Spinal cord (tissue), 10 donors: ENCODE measurements around the gene ZNF865. TPM values are rescaled to one million over a fixed set of nuclear protein-coding genes. Genes with fewer than 3 reads are reported as not detected.

Experiments
- DNase-seq, 6 donors: peaks; one replicate each; pipeline versions ENCODE4 v3.0.0 to v3.0.0-alpha.2; 2013 to 2015; ENCODE audit warnings: low spot score in 6 of 6, low read depth in 4 of 6
- H3K27ac ChIP-seq: one replicate; pipeline ENCODE4 v1.5.1; 2013; ENCODE audit warnings: low read depth, low read length, control low read depth
- H3K27me3 ChIP-seq: one replicate; pipeline ENCODE4 v1.6.1; 2013; ENCODE audit warnings: low read length; ENCODE audit not compliant: control insufficient read depth, insufficient read depth
- H3K36me3 ChIP-seq: one replicate; pipeline ENCODE4 v1.6.1; 2013; ENCODE audit warnings: low read length; ENCODE audit not compliant: control insufficient read depth, insufficient read depth
- H3K4me1 ChIP-seq: one replicate; pipeline ENCODE4 v1.6.1; 2013; ENCODE audit warnings: low read length; ENCODE audit not compliant: control insufficient read depth, insufficient read depth
- H3K4me3 ChIP-seq: one replicate; pipeline ENCODE4 v1.5.1; 2013; ENCODE audit warnings: low read depth, low read length, control low read depth
- H3K9me3 ChIP-seq: one replicate; pipeline ENCODE4 v1.6.1; 2013; ENCODE audit warnings: low read length; ENCODE audit not compliant: control insufficient read depth, insufficient read depth
- WGBS: methylation state at CpG from one replicate; pipeline ENCODE4 v1.1.5; 2013; ENCODE audit warnings: missing lambda C conversion rate; ENCODE audit not compliant: insufficient coverage; 5-methylcytosine and 5-hydroxymethylcytosine counted together
- polyA plus RNA-seq, 2 donors: library from polyadenylated mRNA; unstranded; fragments of 120-200 nt; gene quantifications; one replicate each; pipeline ENCODE4 v1.2.1, GENCODE V29; 2013; ENCODE audit not compliant: insufficient read length in 2 of 2
- total RNA-seq, 2 donors: library from RNA; depleted of rRNA in 1 of 2; stranded (reverse); fragments of 120-200 nt in 1 of 2; fragments of >200 nt in 1 of 2; gene quantifications; one replicate each; pipeline versions ENCODE4 v1.2.3 to v1.2.4, GENCODE V29; 2013 to 2014
- donor health status: healthy.

The ZNF865 gene
- total and polyA plus RNA-seq, 4 donors = 1.4 to 15.4 (median 8.5) TPM

DNA sequence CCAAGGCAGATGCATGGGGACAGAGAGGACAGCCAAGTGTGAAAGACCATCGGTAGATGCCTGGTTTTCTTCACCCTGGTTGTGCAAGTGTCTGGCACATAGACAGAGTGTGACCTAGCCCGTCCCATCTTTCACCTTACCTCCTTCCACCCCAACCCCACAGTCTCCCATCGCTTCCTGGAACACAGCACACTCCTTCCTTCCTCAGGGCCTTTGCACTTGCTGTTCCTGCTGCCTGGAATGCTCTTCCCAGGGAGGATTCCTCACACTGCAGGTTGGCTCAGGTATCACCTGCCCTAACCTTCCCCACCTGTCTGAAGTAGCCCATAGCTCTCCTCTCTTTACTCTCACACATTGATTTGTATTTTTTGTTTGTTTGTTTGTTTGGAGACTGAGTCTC is 9.1 kb upstream of the ZNF865 start:
- WGBS = 100% methylated on average over 3 of the region's 3 CpGs
- no peak overlapping the region for H3K27ac ChIP-seq

DNA sequence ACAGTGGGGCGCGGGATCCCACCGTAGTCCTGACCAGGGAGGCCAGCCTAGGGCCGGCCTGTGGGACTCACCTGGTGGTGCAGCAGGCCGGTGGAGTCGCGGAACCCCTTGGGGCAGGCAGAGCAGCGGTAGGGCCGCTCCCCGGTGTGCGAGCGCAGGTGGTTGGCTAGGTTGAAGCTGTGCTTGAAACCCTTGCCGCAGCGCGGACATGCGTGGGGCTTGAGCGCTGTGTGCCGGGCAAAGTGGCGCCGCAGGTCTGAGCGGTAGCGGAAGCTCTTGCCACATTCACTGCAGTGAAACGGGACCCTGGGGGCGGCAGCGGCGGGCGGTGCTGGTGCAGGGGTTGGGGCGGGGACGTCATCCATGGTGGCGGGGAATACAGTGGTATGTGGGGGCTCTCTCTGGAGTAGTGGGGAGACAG is 7.9 kb upstream of the ZNF865 start:
- no peak for DNase-seq
- H3K27me3 ChIP-seq = no peaks in the 10 kb centered on the region
- H3K27ac ChIP-seq = no peak overlapping the region
- no peak overlapping the region for H3K4me3 ChIP-seq
- no peaks in the 10 kb centered on the region for H3K9me3 ChIP-seq
- peaks cover 10% of the 10 kb centered on the region for H3K4me1 ChIP-seq
- H3K36me3 ChIP-seq = peaks cover 52% of the 10 kb centered on the region
- 97% methylated on average over 21 of the region's 30 CpGs for WGBS

More for the DNA sequence above, 9.1 kb upstream of the ZNF865 start:
- H3K9me3 ChIP-seq = no peaks in the 10 kb centered on the region
- no peak overlapping the region for H3K4me3 ChIP-seq
- peaks cover 10% of the 10 kb centered on the region for H3K4me1 ChIP-seq
- DNase-seq = no peak
- peaks cover 57% of the 10 kb centered on the region for H3K36me3 ChIP-seq
- no peaks in the 10 kb centered on the region for H3K27me3 ChIP-seq

DNA sequence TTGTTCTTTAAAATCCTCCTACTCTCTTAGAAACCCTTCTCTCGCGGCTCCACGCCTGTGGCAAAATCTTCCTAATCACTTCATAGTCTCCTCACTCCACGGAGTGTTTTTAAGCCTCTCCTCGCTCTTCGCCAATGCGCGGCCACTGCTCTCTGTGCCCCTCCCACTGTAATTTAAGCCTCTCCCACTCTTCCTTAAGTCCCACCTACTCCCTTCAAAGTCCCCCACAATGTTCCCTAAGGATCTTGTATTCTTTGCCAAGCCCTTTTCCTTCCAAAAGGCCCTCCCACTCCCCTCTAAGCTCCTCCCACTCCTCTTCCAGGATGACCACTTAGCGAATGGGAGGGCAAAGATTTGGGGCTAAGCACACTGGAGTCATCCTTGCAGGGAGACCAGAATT is 7.4 kb upstream of the ZNF865 start:
- WGBS = 87% methylated on average over 8 of the region's 9 CpGs
- Histone ChIP-seq H3K36me3 (peaks cover 53% of the 10 kb centered on the region), H3K9me3 (no peaks in the 10 kb centered on the region), H3K27me3 (no peaks in the 10 kb centered on the region), H3K27ac (no peak overlapping the region), H3K4me1 (peaks cover 10% of the 10 kb centered on the region), H3K4me3 (no peak overlapping the region)
- no peak for DNase-seq

- no peaks in the 10 kb centered on the region for H3K9me3 ChIP-seq
- peaks cover 11% of the 10 kb centered on the region for H3K4me1 ChIP-seq
- peak overlapping the region; percentile 92 for H3K4me3 ChIP-seq
- no peaks in the 10 kb centered on the region for H3K27me3 ChIP-seq
- H3K36me3 ChIP-seq = peaks cover 46% of the 10 kb centered on the region
- DNase-seq = peak in 5 of 6 donors; percentile 77 to 98 (median 80)
- WGBS = 6% methylated on average over 25 of the region's 26 CpGs
- H3K27ac ChIP-seq = peak overlapping the region; percentile 100
Observed at GRCh38 chr19:55598719-55599467, 6.6 kb upstream of the ZNF865 start.

DNA sequence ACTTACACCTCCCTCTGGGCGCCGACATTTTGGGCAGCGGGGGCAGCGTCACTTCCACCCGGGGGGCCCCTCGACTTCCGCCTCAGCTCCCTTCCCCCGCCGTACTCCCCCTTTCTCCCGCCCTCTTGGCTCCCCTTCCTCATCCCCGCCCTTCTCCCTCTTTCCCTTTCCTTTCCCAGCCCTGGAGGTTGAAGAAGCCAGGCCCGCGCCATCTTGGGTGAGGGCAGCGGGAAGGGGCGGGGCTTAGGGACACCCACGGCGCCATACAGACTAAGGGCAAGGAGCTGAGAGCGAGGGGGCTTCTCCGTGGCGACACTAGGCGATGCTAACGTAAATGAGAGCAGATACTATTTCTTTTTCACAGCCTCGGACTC is 6.0 kb upstream of the ZNF865 start, which contains the start of gene FIZ1:
TSS of gene FIZ1 (minus strand) at position 50 of the 374 bp plus-strand sequence. CDS start 1,652 bp downstream, outside the sequence.
- 0% methylated on average over 15 of the region's 23 CpGs for WGBS
- H3K36me3 ChIP-seq = peaks cover 42% of the 10 kb centered on the region
- peaks cover 17% of the 10 kb centered on the region for H3K4me1 ChIP-seq
- peak within 1 kb of the TSS; percentile 100 for H3K27ac ChIP-seq
- H3K4me3 ChIP-seq = peak within 1 kb of the TSS; percentile 92
- no peaks in the 10 kb centered on the region for H3K9me3 ChIP-seq
- H3K27me3 ChIP-seq = no peaks in the 10 kb centered on the region
- peak; percentile 99 to 100 (median 100) for DNase-seq

DNA sequence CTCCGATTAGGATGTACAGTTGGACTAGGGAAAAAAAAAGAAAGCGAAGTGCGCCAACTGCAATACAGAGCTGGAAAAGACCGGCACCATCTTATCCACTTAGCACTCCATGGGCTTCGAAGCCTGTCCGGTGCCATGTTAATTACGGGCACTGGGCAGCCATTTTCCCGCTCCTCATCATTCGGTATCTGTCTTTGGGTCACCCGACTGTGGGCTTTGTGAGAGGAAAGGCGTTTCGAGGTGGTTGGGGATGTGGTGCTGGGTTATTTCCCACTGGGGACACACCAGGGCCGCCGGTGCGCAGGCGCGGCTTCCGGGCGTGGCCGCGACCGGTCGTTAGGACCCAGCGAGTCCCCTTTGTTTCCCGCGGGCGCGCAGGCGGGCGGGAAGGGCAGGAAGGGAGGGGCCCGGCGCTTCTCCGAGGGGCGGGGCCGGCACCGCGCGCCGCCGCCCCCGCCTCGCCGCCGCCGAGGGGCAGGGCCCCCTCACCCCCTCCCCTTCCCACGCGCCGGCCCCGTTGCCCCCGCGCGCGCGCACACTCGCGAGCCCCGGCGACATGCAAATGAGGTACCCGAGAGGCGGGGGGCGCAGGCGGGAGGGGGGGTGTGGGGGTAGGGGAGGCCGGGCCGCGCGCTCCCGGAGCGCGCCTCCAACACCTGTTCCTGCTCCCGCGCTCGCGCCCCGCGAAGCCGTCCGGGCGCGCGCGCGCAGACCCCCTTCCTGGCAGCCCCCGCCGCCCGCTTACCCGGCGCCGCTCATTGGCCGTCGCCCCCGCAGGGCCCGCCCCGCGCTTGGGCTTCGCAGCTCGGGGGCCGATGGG is 5.4 kb upstream of the ZNF865 start, which contains the start of gene ZNF524:
TSS of gene ZNF524 (plus strand) at position 447 of the 820 bp plus-strand sequence. CDS start 1,825 bp downstream, outside the sequence.
- 0% methylated on average over 55 of the region's 97 CpGs for WGBS
- peak within 1 kb of the TSS; percentile 92 for H3K4me3 ChIP-seq
- no peaks in the 10 kb centered on the region for H3K27me3 ChIP-seq
- peak; percentile 89 to 100 (median 96) for DNase-seq
- no peaks in the 10 kb centered on the region for H3K9me3 ChIP-seq
- H3K4me1 ChIP-seq = peaks cover 21% of the 10 kb centered on the region
- peaks cover 37% of the 10 kb centered on the region for H3K36me3 ChIP-seq
- H3K27ac ChIP-seq = peak within 1 kb of the TSS; percentile 100

GRCh38 chr19:55600662-55601028 is 4.8 kb upstream of the ZNF865 start:
- H3K9me3 ChIP-seq = no peaks in the 10 kb centered on the region
- 0% methylated on average over 4 of the region's 15 CpGs for WGBS
- no peak for DNase-seq
- H3K4me1 ChIP-seq = peaks cover 21% of the 10 kb centered on the region
- peak overlapping the region; percentile 68 for H3K4me3 ChIP-seq
- H3K27ac ChIP-seq = peak overlapping the region; percentile 93
- no peaks in the 10 kb centered on the region for H3K27me3 ChIP-seq
- H3K36me3 ChIP-seq = peaks cover 31% of the 10 kb centered on the region

DNA sequence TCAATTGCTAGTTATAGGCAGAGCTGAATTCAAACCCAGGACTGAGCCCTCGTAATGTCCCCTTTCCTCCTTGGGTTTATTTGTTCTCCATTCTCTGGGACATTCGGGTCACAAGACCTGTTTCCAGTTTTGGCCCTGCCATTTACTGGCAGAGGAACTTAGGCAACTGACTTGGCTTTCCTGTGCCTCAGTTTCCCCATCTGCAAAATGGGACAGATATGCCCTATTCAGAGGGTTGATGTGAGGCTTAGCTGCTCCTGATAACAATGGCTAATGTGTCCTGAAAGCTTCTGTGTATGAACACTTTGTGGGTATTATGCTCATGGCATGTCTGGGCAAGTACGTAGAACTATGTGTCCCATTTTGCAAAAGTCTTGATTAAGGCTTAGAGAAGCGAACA is 4.4 kb upstream of the ZNF865 start:
- 92% methylated on average over 4 of the region's 4 CpGs for WGBS
- no peak for DNase-seq
- H3K4me1 ChIP-seq = peaks cover 25% of the 10 kb centered on the region

DNA sequence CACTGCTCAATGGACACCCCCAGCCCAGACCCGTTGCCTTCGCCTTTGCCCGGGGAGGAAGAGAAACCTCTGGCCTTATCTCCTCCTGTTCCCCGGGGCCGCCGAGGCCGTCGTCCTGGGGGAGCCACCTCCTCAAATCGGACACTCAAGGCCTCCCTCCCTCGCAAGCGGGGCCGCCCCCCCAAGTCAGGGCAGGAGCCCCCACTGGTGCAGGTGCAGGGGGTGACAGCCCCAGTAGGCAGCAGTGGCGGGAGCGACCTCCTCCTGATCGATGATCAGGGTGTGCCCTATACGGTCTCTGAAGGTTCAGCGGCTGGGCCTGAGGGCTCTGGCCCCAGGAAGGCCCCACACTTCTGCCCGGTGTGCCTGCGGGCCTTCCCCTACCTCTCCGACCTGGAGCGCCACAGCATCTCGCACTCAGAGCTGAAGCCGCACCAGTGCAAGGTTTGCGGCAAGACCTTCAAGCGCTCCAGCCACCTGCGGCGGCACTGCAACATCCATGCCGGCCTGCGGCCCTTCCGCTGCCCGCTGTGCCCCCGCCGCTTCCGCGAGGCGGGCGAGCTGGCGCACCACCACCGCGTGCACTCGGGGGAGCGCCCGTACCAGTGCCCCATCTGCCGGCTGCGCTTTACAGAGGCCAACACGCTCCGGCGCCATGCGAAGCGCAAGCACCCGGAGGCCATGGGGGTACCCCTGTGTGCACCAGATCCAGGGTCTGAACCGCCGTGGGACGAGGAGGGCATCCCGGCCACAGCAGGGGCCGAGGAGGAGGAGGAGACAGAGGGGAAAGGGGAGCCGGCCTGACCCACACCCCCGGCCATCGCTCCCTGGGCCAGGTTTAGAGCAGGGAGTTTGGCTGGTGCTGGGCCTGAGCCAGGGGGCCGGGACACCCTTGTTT is 3.1 kb upstream of the ZNF865 start:
- Histone ChIP-seq H3K9me3 (no peaks in the 10 kb centered on the region), H3K27ac (no peak overlapping the region), H3K4me1 (peaks cover 37% of the 10 kb centered on the region), H3K4me3 (no peak overlapping the region), H3K36me3 (peaks cover 25% of the 10 kb centered on the region), H3K27me3 (no peaks in the 10 kb centered on the region)
- WGBS = 95% methylated on average over 58 of the region's 60 CpGs
- DNase-seq = no peak

More for the DNA sequence above, 4.4 kb upstream of the ZNF865 start:
- Histone ChIP-seq H3K36me3 (peaks cover 27% of the 10 kb centered on the region), H3K9me3 (no peaks in the 10 kb centered on the region), H3K27ac (peak overlapping the region; percentile 93), H3K4me3 (peak overlapping the region; percentile 68), H3K27me3 (no peaks in the 10 kb centered on the region)
